GM18873 (cell line): Measurements from ENCODE around the gene THUMPD3.
A peak's percentile ranks its signal among the peaks of the same experiment; 100 is the strongest.

Experiments
- ATAC-seq: cut with Tn5 transposase; IDR thresholded peaks from one replicate; pipeline ENCODE4 v1.9.1; 2021; ENCODE audit warnings: mild to moderate bottlenecking, moderate library complexity, moderate number of reproducible peaks; ENCODE audit not compliant: unreplicated experiment, low FRiP score

Gene THUMPD3, protein sequence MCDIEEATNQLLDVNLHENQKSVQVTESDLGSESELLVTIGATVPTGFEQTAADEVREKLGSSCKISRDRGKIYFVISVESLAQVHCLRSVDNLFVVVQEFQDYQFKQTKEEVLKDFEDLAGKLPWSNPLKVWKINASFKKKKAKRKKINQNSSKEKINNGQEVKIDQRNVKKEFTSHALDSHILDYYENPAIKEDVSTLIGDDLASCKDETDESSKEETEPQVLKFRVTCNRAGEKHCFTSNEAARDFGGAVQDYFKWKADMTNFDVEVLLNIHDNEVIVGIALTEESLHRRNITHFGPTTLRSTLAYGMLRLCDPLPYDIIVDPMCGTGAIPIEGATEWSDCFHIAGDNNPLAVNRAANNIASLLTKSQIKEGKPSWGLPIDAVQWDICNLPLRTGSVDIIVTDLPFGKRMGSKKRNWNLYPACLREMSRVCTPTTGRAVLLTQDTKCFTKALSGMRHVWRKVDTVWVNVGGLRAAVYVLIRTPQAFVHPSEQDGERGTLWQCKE

DNA sequence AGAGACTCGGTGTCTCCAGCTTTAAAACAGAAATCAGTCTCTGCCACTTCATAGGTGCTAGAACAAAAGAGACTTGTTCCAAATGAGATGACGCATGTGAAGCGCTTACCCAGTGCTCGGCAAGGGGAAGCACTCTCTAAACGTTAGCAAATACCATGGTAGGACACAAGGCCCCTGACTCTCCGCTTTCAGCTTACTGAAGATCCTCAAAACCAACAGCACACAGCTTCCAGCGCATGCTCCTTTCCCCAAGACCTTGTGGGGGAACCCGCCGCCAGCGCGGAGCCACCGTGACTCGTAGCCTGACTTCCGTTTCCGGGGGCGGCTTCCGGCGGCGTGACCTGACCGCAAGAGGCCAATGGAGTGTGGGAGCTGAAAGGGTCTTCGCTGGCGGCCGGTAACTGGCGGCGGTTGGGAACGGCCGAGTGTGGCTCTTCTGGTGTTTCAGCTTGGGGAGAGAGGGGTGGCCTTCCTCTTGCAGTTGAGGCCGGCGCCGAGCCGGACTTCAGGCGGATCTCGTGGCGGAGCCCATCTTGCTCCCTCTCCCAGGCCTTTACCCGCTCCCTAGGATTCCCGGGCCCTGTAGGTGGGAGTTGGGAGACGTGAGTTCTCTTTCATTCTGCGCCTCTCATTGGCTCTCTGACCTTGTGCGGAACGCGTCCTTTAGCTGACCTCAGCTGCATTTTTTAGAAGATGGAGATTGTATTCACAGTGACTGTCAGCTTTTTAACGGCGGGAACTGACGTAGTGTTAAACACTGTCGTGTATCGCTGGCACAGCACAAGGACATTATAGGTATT is at the start of gene THUMPD3:
Gene THUMPD3 (plus strand): TSS at position 324 of the 800 bp plus-strand sequence. CDS start 2,015 bp downstream, outside the sequence.
- peak; percentile 85 for ATAC-seq

DNA sequence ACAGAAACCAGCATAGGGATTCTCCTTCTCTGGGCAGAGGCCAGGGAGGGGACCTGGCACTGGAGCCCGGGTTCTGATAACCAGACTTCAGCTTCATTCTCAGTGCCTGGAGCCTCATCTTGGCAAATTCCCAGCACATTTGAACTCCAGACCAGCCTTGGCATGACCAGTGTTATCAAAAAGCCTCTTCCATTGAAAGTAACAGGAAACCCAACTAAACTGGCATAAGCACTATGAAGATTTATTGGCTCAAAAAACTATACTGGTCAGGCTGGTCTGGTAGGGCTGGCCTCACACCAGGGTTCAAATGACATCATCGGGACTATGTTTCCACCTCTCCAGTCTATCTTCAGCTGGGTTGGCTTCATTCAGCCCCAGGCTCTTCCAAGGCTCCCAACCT is 48.1 kb upstream of the THUMPD3 start:
- ATAC-seq: no peak

DNA sequence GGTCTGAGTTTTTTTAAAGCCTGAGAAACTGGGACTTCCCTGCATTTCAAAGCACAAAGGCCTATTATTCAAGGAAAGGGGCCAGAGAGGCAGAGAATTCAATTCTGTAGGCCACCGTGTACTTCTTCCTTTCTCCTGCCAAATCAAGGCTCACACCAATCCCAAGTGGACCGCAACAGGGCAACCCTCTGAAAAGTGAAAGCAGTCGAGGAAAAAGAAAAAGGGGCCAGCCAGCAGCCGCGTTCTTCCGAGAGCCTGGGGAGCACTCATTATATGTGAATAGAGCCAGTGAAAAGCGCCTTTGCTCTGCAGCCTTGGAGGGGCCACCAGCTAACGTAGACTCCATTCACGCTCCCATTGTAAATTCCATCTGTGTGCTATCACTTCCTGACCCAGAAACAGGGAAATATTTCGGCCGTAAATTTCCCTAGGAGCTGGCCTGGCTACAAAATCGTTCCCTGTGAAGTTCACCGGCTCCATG is 45.9 kb upstream of the THUMPD3 start:
- no peak for ATAC-seq

DNA sequence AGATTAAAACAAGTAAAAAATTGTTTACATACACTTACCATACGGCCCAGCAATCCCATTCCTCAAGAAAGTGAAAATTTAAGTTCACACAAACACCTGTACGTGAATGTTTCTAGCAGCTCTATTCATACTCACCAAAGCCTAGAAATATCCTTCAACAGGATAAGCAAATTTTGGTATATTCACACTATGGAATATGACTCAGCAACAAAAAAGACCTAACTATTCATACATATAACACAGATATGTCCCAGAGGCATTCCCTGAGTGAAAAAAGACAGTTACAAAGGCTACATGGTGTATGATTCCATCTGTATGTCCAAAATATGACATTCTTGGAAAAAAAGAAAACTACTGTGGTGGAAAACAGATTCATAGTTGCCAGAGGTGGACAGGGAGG is 40.1 kb upstream of the THUMPD3 start:
- no peak for ATAC-seq

DNA sequence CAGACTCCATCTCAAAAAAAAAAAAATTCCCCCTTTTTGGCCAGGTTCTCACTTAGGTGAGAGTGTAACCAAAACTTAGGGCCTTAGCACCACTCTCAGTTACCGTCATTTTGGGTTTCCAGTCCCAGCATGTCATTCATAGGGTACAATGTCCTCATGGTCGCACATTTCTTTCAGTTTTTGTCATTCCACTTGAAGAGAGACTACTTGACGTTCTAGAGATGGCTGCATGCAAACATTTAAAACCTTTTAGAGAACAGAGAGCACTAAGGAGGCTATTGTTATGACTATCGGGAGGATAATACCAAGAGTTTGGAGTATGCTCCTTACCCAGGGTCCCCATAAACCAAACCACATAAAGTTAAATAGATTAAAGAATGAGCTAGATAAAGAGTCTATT is 37.9 kb upstream of the THUMPD3 start:
- ATAC-seq: no peak

DNA sequence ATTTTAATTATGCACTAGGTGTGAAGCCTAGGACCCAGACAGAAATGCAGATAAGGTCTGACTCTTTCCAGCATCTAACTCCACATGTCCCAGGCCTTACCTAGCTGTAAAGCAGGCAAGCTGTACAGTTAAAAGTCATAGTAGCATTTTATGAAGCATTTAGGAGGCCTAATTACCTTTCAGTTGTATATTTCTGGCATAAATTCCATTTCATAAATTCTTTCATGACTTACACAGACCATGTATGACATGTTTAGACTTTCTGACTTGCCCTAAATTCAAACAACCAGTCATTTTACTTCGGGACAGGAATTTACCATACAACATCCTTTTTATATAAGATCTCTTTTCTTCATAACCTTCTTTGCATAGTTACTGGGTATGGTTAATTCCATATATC is 35.3 kb upstream of the THUMPD3 start:
- no peak for ATAC-seq

DNA sequence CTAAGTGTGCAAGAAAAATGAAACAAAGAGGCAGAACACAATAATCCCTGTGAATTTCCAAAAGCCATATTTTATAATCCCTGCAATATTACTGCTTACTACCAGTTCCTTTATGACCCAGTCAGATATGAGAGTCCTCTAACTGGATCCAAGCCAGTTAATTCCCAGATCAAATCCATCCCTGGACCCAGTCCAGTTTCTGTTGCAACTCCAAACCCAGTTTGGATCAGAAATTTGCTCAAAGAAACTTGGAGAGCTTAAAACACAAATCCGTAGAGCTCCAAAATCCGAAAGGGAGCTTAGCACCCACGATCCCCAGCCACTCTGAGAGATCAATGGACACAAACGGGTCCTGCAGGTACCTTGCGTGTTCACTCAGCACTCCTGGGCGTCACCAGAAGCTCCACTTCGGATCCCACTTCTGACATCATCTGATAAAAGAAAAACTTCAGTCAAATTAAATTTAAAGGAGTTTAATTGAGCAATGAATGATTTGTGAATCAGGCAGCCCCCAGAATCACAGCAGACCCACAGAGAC is 32.6 kb upstream of the THUMPD3 start:
- ATAC-seq: no peak

DNA sequence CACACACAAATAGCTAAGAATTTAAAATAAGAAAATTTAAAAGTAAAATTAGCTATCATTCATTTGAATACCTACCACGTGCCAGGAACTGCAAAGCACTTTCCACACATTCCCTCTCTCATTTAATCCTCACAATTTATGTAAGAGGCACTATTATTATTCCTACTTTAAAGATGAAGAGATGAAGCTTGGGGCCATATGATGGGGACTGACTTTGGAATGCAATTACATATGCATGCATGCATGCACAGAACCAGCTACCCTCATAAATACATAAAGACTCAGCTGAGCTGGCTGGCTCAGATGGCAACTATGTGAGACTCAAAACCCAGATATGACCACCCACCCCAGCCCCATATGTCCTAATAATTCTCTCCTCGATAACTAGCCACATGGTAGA is 31.7 kb upstream of the THUMPD3 start:
- ATAC-seq: no peak

DNA sequence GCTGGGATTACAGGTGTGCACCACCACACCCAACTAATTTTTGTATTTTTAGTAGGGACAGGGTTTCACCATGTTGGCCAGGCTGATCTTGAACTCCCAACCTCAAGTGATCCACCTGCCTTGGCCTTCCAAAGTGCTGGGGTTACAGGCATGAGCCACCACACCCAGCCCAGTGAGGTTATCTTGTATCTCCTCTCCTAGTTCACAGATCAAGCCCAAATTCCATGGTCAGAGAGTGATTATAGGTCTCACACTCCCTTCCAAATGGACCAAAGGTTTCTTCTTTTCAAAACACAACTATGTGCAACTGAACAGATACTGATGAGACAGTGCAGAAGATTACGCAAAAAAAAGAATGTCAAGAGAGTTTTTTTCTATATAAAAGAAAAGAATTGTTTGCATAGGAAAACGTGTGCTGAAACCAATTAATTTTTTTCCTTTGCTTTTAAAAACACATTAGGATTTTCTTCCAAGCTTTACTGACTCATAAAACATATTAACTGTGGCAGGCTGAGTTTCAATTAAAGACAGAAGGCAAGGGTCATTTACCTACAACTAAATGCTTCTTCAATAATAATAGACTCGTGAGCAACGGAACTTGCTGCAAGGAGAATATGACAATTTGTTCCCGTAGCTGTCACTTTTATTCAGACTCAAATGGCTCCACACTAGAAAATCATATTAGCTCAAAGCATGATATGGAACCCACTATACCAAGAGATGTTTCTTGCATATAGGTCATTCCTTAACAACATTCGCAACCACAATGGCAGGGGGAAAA is 30.4 kb upstream of the THUMPD3 start:
- ATAC-seq: no peak

DNA sequence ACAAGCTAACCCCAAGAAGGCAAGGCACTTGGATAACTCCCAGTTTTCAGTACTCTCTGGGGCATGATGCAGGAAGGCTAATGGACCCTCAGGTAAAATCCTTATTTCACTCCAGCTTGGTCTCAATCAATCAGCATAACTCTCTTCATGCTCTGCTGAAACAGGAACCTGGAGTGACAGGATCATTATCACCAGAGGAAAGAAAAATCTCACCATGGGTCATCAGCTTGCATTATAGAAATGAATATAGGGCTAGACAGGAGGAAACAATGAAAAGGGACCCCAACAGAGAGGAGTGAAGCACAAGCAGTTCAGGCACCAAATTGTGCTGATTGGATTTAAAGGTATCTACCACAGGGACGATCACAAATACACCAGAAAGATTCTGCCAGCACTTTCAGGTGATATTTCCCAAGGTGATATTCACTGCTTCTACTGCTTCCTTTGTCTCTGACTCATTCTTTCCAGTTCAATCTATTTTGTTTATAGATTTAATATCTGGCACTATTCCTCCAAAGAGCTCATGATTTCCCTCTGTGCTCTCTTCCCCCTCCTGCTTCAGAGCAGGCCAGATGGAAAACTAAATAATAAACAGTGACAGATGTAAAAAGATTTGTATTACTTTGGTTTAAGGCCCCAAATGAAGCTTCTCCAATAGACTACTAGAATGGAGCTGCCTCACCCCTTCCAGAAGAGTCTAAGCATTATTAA is 22.9 kb upstream of the THUMPD3 start:
- no peak for ATAC-seq

DNA sequence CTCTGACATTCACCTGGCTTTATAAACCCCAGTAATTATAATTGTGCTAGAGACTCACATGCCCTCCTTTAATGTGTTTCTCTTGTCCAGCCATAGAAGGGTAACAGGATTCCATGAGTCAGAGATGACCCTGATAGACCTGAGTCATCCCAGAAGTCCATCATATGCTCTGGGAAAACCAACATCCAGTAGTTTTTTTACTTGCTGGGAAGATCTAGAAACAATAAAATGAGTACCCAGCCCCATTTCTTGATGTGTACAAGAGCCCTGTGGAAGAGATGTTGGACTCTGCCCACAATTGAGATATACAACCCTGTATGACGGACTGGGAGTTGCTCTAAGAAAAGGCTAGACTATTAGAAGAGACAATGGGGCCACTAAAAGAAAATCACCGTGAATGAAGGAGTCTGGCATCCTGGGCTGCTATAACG is 22.4 kb upstream of the THUMPD3 start:
- no peak for ATAC-seq

DNA sequence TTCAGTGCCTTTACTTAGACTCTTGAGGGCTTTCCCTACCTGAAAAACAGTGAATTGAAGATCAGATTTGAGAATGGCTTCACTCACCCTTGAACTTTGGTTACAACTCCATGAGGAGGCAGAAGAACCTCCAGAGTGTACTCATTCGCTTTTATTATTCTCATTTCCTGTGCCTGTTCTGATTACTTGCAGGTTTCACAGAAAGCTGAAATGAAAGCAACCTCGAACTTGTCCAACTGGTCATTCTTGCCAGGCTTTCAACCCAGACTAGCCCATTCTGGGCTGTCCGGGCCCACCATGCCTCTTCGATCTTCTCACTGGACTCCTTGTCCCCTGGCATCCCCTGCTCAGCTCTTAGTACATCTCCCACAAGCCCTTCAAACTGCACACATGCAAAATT is 20.2 kb upstream of the THUMPD3 start:
- ATAC-seq: no peak

DNA sequence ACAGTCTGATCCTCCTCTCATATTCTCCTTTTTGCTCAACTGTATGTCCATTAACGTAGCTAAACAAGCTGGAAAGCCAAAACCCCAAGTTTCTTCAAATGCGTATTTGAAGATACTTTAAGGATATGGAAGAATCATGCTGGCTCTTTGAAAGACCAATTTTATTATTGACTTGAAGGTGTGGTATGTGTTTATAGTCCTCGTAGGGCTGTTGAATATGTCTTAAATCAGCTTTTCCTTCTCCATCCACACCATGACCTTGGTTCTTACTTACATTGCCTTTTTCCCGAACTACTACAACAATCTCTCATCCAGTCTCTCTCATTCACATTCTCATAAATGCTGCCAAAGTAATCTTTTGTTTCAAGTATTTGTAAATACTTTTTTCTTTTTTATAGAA is 19.7 kb upstream of the THUMPD3 start:
- ATAC-seq: no peak

DNA sequence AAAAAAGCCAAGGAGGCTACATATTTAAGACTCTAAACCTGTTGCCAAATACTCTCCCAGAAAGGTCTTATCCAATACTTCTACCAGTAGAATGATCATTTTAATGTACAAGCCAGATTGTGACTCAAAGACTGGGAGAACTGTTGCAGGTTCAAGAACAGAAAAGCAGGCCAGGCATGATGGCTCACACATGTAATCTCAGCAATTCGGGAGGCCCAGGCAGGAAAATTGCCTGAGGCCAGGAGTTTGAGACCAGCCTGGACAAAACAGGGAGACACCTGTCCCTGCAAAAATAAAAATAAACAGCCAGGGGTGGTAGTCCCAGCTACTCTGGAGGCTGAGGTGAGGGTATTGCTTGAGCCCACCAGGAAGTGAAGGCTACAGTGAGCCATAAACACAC is 17.8 kb upstream of the THUMPD3 start:
- ATAC-seq: no peak

DNA sequence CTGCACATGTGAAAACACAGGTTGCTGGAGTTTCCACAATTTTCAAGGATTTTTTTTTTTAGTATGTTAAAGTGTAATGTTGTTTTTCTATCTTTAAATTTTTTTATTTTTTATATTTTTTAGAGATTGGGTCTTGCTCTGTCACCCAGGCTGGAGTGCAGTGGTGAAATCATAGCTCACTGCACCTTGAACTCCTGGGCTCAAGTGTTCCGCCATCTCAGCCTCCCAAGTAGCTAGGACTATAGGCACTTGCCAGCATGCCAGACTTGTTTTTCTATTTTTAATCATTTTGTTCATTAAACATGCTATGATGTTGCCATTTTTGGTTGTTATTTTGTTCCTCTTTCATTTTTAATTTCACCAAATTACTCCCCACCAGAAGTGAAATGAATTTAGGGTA is 16.7 kb upstream of the THUMPD3 start:
- no peak for ATAC-seq

DNA sequence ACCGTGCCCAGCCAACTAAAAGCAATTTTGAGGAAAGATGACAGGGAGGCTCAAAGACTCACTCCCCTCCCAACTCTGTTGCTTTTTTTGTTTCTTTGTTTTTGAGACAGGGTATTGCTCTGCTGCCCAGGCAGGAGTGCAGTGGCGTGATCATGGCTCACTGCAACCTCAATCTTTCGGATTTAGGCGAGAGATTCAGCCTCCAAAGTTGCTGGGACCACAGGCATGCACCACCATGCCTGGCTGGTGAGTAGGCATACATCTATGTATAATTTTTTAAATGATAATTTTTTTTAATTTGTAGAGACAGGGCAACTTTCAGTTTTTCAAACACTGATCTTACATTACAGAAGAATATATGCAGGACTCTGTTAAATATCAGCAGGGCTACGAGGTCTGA is 15.8 kb upstream of the THUMPD3 start:
- no peak for ATAC-seq

DNA sequence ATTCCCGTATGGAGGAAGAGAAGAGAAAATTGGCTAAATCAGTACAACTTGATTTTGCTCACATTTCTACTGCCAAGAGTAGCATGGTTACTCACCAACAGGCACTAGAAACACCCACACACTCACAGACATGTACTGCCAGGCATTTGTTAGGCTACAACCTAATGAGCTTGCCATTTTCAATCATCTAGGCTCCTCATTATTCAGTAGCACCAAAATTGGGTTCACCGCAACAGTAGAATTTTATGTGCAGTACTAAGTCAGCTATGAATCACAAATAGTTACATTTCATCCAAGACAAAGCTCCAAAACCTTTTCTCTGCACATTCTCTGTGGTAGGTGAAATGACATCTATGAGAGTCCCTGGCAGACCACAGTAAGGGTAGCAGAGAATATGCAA is 15.0 kb upstream of the THUMPD3 start:
- ATAC-seq: no peak

DNA sequence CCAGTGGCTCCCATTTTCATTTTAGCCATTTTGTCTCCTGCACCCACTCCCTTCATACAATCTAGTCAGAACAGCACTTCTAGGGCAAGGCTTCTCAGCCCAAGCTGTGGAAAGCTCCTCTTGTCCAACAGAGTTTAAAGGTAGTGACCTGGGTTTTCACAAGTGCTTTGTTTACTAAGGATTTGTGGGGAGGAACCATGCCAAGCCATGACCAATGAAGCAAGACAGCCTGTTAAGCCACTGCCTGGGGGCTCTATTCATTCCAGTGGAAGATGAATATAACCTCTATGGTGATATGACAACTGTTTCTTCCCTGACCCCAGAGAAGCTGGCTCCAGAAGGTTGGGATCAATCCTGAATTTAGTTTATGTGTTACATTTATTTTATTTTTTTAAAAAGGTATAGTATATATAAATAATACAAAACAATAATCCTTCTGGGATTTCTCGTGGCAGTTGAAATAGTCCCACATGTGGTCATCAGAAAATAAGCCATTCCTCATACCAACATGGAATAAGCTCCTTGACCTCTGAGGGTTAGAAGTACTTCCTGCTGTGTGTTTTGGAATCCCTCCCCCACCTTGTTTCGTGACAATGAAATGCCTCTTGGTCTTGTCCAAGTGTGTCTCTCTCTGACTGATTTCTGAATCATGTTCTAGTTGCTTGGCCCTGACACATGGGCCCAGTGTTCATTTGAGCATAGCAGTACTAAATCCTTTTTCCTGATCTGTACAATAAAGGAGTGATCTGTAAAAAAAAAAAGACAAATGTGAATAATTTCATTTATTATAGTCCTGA is 13.3 kb upstream of the THUMPD3 start:
- no peak for ATAC-seq

DNA sequence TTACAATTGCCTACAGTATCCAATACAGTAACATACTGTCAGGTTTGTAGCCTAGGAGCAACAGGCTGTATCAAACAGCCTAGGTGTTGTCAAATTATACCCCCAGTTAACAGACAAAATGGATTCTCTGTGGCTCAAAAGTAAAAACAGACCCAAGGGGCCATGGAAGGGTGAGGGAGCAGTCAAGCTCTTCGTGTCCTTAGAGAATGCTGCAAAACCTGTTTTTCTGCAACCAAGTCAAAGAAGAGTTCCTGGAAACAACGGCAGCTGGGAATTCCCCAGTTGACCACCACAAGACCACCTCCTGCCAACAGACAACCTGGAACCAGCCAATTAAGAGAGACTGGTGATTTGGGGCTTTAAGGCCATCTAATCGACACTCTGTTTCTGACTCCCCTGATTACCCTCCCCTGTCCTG is 11.1 kb upstream of the THUMPD3 start:
- no peak for ATAC-seq
